GM18499 (cell line): ENCODE results near the gene TCP11L1.
"Not testable (repeated sequence)": the region's sequence is repeated elsewhere in the genome, so short reads cannot be mapped to it uniquely, and the experiment has no call there.

ENCODE experiments used
- ATAC-seq: cut with Tn5 transposase; IDR thresholded peaks from one replicate; pipeline ENCODE4 v1.9.1; 2021; ENCODE audit warnings: moderate number of reproducible peaks; ENCODE audit not compliant: insufficient read depth, unreplicated experiment

The TCP11L1 gene

DNA sequence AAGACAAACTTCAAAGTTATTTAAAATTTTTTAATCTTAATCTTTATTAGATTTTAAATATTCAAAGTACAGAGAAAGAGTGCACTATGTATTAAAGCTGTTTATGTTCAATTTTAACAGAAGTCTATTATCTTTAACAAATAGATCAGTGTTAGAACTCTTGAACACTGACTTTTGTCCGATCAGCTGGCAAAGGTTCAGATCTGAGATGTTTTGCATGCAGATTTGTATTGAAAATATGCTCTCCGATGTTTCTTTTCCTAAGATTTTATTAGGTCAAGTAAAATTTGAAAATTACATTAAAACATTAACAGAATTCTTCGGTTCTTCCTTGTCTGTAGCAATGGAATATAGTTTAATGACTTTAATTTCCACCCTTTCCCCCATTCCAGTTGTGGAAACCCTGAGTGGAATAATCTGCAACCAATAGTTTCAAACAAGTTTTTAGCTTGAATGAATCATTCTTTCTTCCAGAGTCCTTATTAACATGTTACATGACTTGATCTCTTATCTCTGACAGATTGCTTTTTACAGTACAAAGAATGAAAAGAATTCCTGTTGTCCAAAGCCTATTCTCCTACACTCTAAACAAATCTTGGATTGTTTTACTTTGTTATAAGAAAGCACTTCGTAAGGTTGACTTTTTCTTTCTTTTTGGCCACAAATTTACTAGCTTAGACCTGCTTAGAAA lies 11.4 kb upstream of the TCP11L1 start:
- no peak for ATAC-seq

DNA sequence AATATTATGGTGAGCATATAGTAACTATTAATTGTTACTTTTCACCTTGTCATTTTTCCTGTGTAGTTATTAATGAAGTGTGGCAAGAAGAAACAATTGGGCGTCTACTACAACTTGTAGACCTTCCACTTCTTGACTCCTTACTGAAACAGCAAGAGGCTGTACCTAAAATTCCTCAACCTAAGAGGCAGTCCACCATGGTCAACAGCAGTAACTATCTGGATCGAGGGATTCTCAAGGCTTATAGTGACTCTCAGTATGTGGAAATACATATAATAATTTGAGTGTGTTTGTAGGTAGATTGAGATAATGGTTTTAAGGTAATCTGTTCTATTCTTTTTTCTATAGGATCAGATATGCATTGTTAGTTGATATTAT lies 10.8 kb upstream of the TCP11L1 start:
- ATAC-seq = no peak

- ATAC-seq = not testable (repeated sequence)
These were observed 10.2 kb upstream of the TCP11L1 start for GRCh38 chr11:33029218-33029617.

GRCh38 chr11:33033493-33033892 lies 5.9 kb upstream of the TCP11L1 start:
- no peak for ATAC-seq

DNA sequence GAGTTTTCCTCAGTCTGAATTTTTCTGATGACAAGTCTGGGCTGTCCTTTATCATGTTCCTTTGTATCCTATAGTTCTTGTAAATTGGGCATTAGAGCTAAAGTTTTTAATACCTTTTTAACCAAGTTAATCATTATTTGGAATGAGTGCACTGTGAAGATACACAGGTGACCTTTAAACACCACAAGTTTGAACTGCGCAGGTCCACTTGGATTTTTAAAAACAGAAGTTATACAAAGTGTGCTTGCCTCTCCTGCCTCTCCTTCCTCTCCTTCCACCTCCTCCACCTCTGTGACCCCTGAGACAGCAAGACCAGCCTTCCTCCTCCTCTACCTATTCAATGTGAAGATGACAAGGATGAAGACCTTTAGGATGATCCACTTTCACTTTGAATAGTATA lies 4.4 kb upstream of the TCP11L1 start:
- no peak for ATAC-seq

GRCh38 chr11:33040033-33040861 lies 875 bp downstream of the TCP11L1 start:
- no peak for ATAC-seq

DNA sequence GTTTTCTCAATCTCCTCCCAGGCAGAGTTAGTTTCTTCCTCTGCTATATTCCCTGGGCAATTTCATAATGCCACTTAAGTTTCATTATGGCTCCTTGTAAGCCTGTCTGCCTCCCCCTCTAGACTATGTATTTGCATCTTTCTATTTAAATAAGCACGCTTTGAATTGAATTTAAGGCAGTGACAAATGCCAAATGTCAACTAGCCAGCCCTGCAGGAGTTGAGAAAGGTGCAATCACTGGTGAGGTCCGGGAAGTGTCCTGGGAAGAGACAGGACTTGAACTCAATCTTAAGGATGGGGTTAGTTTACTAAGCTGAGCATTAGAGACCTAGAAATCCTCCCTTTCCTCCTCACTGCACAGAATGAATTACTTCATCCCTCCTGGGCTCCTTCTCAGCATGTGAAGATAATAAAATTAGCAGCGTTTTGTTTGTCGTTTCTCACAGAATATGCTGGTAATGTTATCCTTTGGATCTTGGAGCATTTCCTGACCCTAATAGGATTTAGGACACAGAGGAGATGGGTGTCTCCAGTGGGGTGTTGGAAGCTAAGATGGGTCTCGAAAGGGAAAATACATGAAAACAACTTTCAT lies 1.6 kb downstream of the TCP11L1 start:
- ATAC-seq = no peak

GRCh38 chr11:33043221-33043830 lies 4.0 kb downstream of the TCP11L1 start:
- no peak for ATAC-seq

DNA sequence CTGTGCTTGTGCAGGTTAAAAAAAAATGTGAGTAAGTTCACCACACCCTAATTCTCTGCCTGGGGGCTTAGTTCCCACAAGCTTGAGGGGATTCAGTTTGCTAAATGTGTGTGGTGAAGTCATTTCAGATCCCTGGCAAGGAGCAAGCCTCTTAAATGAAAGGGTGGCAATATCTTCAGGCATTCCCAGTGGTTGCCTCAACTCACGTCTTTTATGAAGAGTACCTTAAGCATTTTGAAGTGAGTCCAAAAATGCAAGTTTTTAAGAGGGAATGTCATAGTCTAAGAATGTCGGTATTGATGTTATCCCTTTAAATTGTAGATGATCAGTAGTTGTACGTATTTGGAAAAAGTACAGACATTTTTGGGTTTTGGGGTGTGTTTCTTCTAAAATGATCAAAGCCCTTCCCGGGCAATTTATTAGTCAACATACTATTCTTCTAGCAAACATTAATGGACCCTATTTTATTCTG lies 4.9 kb downstream of the TCP11L1 start:
- no peak for ATAC-seq

- ATAC-seq = no peak
These were observed 6.3 kb downstream of the TCP11L1 start for GRCh38 chr11:33045551-33046255.

DNA sequence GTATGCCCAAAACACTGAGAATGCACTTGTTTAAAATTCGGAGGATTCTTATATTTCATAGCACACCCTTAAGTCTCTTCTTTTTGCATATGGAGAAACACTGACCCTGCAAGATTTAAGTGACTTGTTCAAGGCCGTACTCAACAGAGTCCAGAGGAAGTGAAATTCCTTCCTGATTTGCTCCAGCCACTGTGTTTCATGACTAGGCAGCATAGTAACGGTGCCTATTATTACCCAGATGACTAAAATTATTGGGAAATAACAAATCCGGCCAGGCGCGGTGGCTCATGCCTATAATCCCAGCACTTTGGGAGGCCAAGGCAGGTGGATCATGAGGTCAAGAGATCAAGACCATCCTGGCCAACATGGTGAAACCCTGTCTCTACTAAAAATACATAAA lies 9.3 kb downstream of the TCP11L1 start:
- ATAC-seq = not testable (repeated sequence)

DNA sequence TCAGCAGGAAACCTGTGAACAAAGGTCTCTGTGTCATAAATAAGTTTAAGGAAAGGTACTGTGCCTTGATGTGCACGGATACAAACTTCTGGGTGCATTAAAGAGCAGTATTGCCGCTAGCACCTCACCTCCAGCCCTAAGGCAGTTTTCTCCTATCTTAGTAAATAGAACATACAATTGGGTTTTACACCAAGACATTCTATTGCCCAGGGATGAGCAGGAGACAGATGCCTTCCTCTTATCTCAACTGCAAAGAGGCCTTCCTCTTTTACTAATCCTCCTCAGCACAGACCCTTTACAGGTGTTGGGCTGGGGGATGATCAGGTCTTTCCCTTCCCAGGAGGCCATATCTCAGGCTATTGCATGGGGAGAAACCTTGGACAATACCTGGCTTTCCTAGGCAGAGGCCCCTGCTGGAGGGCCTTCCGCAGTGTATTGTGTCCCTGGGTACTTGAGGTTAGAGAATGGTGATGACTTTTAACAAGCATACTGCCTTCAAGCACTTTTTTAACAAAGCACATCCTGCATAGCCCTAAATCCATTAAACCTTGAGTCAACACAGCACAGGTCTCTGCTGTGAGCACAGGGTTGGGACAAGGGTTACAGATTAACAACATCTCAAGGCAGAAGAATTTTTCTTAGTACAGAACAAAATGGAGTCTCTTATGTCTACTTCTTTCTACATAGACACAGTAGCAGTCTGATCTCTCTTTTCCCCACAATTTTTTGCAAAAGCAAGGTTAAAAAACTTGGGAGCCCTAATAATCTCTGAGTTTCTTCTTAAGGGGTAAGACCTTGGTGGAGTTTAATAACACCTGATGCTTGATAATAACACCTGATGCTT lies 10.4 kb downstream of the TCP11L1 start:
- not testable (repeated sequence) for ATAC-seq

GRCh38 chr11:33052231-33052630 lies 12.9 kb downstream of the TCP11L1 start:
- no peak for ATAC-seq

GRCh38 chr11:33055375-33055774 lies 16.0 kb downstream of the TCP11L1 start:
- ATAC-seq = no peak

- no peak for ATAC-seq
These were observed 17.9 kb downstream of the TCP11L1 start for GRCh38 chr11:33057284-33057683.

DNA sequence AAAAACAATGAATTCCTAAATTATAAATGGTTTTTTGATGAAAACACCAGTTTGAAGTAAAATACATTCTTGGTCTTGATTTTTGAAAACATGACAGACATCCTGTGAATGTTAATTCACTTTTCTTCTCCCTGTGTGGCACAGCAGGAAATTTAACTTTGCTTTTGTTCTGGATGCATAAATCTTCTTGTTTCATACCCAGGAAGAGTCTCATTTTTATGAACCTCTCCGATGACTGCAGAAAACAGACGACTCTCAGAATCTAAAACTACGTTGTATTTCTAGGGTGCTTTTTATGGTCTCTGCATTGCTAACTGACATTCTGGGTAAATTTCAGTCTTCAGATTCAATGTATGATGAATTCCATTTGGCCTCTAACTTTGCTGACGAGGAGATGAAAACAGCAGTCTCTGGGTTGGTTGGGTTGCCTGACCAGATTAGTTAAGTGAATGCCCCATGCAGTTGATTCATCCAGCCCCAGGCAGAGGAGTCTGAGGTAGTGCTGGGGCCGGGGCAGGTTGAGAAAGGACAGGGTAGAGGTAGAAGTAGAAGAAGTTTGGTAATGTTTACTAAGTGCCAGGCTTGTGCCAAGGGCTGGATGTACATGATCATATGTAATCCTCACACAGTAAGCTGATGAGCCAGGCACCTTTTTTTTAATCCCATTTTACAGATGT lies 20.1 kb downstream of the TCP11L1 start:
- no peak for ATAC-seq

- ATAC-seq = no peak
These were observed 20.9 kb downstream of the TCP11L1 start for GRCh38 chr11:33060271-33060670.

GRCh38 chr11:33062137-33062536 lies 22.8 kb downstream of the TCP11L1 start:
- no peak for ATAC-seq
